GM12873 (cell line): ENCODE results near the gene UBAP1L.

Source experiments
- CTCF ChIP-seq: IDR thresholded peaks from 2 replicates; pipeline ENCODE4 v1.5.1; 2012; ENCODE audit warnings: low read depth, mild to moderate bottlenecking, moderate library complexity, low read length, control low read depth; ENCODE audit not compliant: insufficient read depth; ENCODE audit errors: missing control alignments

UBAP1L gene

GRCh38 chr15:65115086-65115485 is at the start of gene UBAP1L:
UBAP1L (minus strand) TSS chr15:65115200; CDS start chr15:65106215, 8,985 bp downstream.
- no peak for TF ChIP-seq CTCF

GRCh38 chr15:65164139-65164538 is 49.1 kb upstream of the UBAP1L start:
- no peak for TF ChIP-seq CTCF

- TF ChIP-seq CTCF, result no peak
Observed at GRCh38 chr15:65163041-65163440, 48.0 kb upstream of the UBAP1L start.

- no peak for TF ChIP-seq CTCF
Observed at GRCh38 chr15:65156692-65157091, 41.7 kb upstream of the UBAP1L start.

- TF ChIP-seq CTCF, result no peak
Observed at GRCh38 chr15:65154720-65155119, 39.7 kb upstream of the UBAP1L start.

GRCh38 chr15:65147902-65148301 is 32.9 kb upstream of the UBAP1L start:
- no peak for TF ChIP-seq CTCF

GRCh38 chr15:65146438-65146837 is 31.4 kb upstream of the UBAP1L start:
- no peak for TF ChIP-seq CTCF

GRCh38 chr15:65134538-65134937 is 19.5 kb upstream of the UBAP1L start:
- no peak for TF ChIP-seq CTCF
